Activated CD4-positive, CD25-positive, alpha-beta regulatory T cell treated with anti-CD3 and anti-CD28 coated beads, Interleukin-2, amount 50 U/mL, for 72 hours (primary cell): ENCODE results near the gene ZNF140.

Source experiments
- DNase-seq: peaks from one replicate; pipeline ENCODE4 v3.0.0; 2021

The ZNF140 gene

DNA sequence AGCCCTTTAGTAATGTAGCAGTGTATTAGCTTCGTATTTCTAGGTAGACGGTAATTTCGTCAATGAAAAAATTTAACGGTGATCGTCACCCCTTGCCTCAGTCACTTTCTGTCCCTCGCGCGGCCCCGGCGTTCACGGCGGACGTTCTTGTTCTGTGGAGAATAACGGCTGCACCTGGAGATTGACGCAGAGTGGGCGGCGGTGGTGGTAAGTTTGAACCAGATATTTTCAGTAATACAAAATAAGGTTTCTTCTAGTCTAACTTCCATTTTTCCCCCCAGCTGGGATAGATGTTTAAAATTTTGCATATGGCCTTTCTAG, 50.0 kb downstream of the ZNF140 start:
- peak; percentile 44 for DNase-seq

DNA sequence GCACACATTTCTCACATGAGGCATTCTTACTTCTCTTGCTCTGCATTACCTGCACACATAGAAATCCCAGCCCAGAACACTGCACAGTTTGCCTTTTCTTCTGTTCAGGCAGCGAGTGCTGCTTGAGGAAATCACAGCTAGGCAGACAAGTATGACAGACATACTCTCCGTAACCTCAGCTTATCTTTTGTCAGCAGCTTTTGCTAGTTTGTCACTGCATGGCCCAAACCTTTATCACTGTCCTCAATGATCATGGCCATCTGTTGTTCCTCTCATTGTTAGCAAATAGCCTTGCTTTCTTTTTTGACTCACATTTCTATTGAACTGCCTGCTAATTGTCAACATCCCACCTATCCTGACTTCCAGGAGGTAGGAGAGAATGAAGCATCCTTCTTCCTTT, 55.0 kb downstream of the ZNF140 start:
- no peak for DNase-seq

DNA sequence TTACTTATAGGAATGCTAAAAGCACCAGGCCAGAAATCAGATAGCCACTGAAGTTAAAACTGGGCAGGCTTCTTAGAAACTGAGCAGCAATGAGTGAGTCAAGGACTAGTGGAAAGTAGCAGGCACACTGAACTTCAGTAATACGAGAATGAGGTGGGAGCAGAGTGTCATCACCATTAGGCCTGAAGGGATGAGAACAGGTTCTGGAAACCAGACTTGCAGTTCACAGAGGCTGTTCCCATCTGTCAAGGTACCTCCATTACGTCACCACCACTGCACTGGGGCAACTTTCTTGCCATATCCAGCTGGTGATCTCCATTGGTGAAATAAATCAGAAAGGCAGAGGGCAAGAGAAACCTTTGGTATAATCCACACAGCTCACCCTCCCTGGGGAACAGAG, 65.3 kb downstream of the ZNF140 start:
- DNase-seq: no peak

DNA sequence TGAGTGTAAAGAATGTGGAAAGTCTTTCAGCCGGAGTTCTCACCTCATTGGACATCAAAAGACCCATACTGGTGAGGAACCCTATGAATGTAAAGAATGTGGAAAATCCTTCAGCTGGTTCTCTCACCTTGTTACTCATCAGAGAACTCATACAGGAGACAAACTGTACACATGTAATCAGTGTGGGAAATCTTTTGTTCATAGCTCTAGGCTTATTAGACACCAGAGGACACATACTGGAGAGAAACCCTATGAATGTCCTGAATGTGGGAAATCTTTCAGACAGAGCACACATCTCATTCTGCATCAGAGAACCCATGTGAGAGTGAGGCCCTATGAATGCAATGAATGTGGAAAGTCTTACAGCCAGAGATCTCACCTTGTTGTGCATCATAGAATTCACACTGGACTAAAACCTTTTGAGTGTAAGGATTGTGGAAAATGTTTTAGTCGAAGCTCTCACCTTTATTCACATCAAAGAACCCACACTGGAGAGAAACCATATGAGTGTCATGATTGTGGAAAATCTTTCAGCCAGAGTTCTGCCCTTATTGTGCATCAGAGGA, 75.5 kb downstream of the ZNF140 start:
- DNase-seq: no peak
